GM12878 (cell line): ENCODE results near the gene CAMK2A. TPM values are rescaled to one million over a fixed set of nuclear protein-coding genes. Genes with fewer than 3 reads are reported as not detected.

Experiments used
- ATAC-seq: fragments of 200-7000 bp; cut with Tn5 transposase; 3 replicates; pipeline ENCODE4 v1.9.1; 2020; ENCODE audit warnings: mild to moderate bottlenecking, moderate library complexity
- BruUV-seq: library from RNA; stranded (reverse); fragments of 400-500 nt; replicated peaks from 2 replicates; lab custom pipeline; 2021; lab: Mats Ljungman, UMichigan
- CTCF ChIA-PET: fragments of 300-600 bp; sonication (Branson Sonifier 250); formaldehyde crosslinking; extraction: SDS; loops from one replicate; lab custom pipeline; 2021; ENCODE audit warnings: inconsistent platforms; lab: Yijun Ruan, JAX
- POLR2A ChIA-PET: fragments of 350-600 bp; formaldehyde crosslinking; extraction: SDS; loops from one replicate; lab custom pipeline; 2021; ENCODE audit warnings: inconsistent platforms; lab: Charles Lee
- RAD21 ChIA-PET: fragments of 300-600 bp; sonication (Branson Sonifier 250); formaldehyde crosslinking; loops from one replicate; lab custom pipeline; 2023; ENCODE audit warnings: antibody characterized with exemption; ENCODE audit not compliant: unreplicated experiment; lab: Charles Lee
- SMC1A ChIA-PET: fragments of 300-600 bp; sonication (Branson Sonifier 250); formaldehyde crosslinking; loops from one replicate; lab custom pipeline; 2023; ENCODE audit not compliant: unreplicated experiment, uncharacterized antibody; lab: Charles Lee
- DNase-seq: peaks from one replicate; pipeline ENCODE4 v3.0.0-alpha.2; 2011; ENCODE audit warnings: low read depth, low spot score
- FAIRE-seq: peaks from 3 replicates; lab custom pipeline; 2011; peaks lifted over from hg19 to GRCh38; lab: Jason Lieb, UNC
- H2AFZ ChIP-seq: 2 replicates; pipeline ENCODE4 v1.6.0; 2011; ENCODE audit warnings: low read depth, low read length, control low read depth; ENCODE audit not compliant: control insufficient read depth
- H3K27ac ChIP-seq: 2 replicates; pipeline ENCODE4 v1.5.1; 2011; ENCODE audit warnings: control low read depth; ENCODE audit not compliant: control insufficient read depth, insufficient read depth
- H3K27me3 ChIP-seq, 2 experiments: replicated peaks in 1 of 2; 2 replicates each; pipeline versions ENCODE4 v1.6.0 to v1.6.1; 2011; ENCODE audit warnings: low read length in 1 of 2; ENCODE audit not compliant: control insufficient read depth in 2 of 2, insufficient read depth in 2 of 2
- H3K36me3 ChIP-seq, 2 experiments: 2 replicates each; pipeline ENCODE4 v1.5.1; 2011; ENCODE audit warnings: low read length in 1 of 2; ENCODE audit not compliant: control insufficient read depth in 2 of 2, insufficient read depth in 2 of 2
- H3K4me1 ChIP-seq: 2 replicates; pipeline ENCODE4 v1.6.1; 2011; ENCODE audit warnings: mild to moderate bottlenecking, low read length, moderate library complexity, mixed read lengths; ENCODE audit not compliant: control insufficient read depth, insufficient read depth
- H3K4me2 ChIP-seq: 2 replicates; pipeline ENCODE4 v1.6.0; 2011; ENCODE audit warnings: control low read depth; ENCODE audit not compliant: control insufficient read depth, insufficient read depth
- H3K4me3 ChIP-seq: fragments of 200-600 bp; sonication (generic); 2 replicates; pipeline ENCODE4 v1.5.1; 2016
- H3K79me2 ChIP-seq: 2 replicates; pipeline ENCODE4 v1.6.0; 2011; ENCODE audit warnings: low read length; ENCODE audit not compliant: control insufficient read depth, insufficient read depth
- H3K9ac ChIP-seq: 2 replicates; pipeline ENCODE4 v1.8.0; 2011; ENCODE audit warnings: low read length, control low read depth, mixed read lengths; ENCODE audit not compliant: control insufficient read depth, insufficient read depth
- H3K9me3 ChIP-seq: replicated peaks from 3 replicates; pipeline ENCODE4 v1.5.1; 2011; ENCODE audit warnings: mild to moderate bottlenecking, low read length; ENCODE audit not compliant: control insufficient read depth, insufficient read depth
- H4K20me1 ChIP-seq: 2 replicates; pipeline ENCODE4 v1.6.0; 2011; ENCODE audit not compliant: control insufficient read depth, insufficient read depth
- BCL3 ChIP-seq: IDR thresholded peaks from 2 replicates; pipeline ENCODE4 v1.6.1; 2011; ENCODE audit warnings: borderline replicate concordance, low read depth, mild to moderate bottlenecking, moderate library complexity, low read length; ENCODE audit not compliant: insufficient read depth, poor library complexity, severe bottlenecking
- IKZF2 ChIP-seq, 2 experiments: fragments of 450-650 bp; IDR thresholded peaks; 2 replicates each; pipeline ENCODE4 v1.6.1; 2017; ENCODE audit warnings: mild to moderate bottlenecking in 2 of 2, moderate library complexity in 2 of 2
- IRF5 ChIP-seq: fragments of 450-650 bp; IDR thresholded peaks from 2 replicates; pipeline ENCODE4 v1.6.1; 2017; ENCODE audit warnings: borderline replicate concordance
- PBX3 ChIP-seq: IDR thresholded peaks from 2 replicates; pipeline ENCODE4 v1.6.1; 2011; ENCODE audit warnings: mild to moderate bottlenecking, low read depth, low read length, moderate library complexity; ENCODE audit not compliant: insufficient replicate concordance
- SPI1 ChIP-seq: IDR thresholded peaks from 2 replicates; pipeline ENCODE4 v1.6.1; 2011; ENCODE audit warnings: low read depth, mild to moderate bottlenecking, low read length, moderate library complexity, borderline replicate concordance; ENCODE audit not compliant: insufficient read depth
- SREBF2 ChIP-seq: IDR thresholded peaks from 2 replicates; pipeline ENCODE4 v1.6.1; 2012; ENCODE audit warnings: mild to moderate bottlenecking, low read length
- TCF3 ChIP-seq: IDR thresholded peaks from 2 replicates; pipeline ENCODE4 v1.6.1; 2012; ENCODE audit warnings: low read depth, mild to moderate bottlenecking, low read length, borderline replicate concordance; ENCODE audit not compliant: insufficient read depth
- WGBS: methylation state at CpG from one replicate; pipeline ENCODE4 v1.1.6; 2016; ENCODE audit warnings: low lambda C conversion rate; ENCODE audit not compliant: insufficient replicate concordance, insufficient coverage; ENCODE audit errors: missing lambda C conversion rate; 5-methylcytosine and 5-hydroxymethylcytosine counted together
- in situ Hi-C: fragments of 300-500 bp; cut with MboI; formaldehyde crosslinking; loops from 9 replicates; pipeline ENCODE4 v1.14.3; 2018; ENCODE audit warnings: mixed read lengths
- intact Hi-C: fragments of 100-400 bp; cut with micrococcal nuclease; formaldehyde crosslinking; loops from one replicate; pipeline ENCODE4 v1.14.2; 2022; ENCODE audit not compliant: unreplicated experiment
- polyA plus RNA-seq, 11 experiments: library from polyadenylated mRNA; depleted of rRNA in 4 of 11; unstranded in 6 of 11; stranded (reverse) in 5 of 11; fragments of >200 nt; fragmentation: Nextera tagmentation in 4 of 11; fragmentation: Illumina TruSeq in 1 of 11; extraction: Ambion mirVana in 4 of 11; extraction: Trizol in 1 of 11; gene quantifications; 1 replicate in 1 of 11; 2 replicates in 10 of 11; pipeline versions ENCODE4 v1.2.1 to v1.2.3, GENCODE V29; 2011 to 2016; ENCODE audit warnings: inconsistent platforms in 2 of 11, missing spikeins in 2 of 11, low read depth in 1 of 11
- total RNA-seq, 4 experiments: library from RNA; depleted of rRNA in 3 of 4; stranded (reverse); fragments of >200 nt in 3 of 4; fragmentation: Illumina TruSeq in 1 of 4; extraction: Trizol in 1 of 4; gene quantifications; 2 replicates each; pipeline versions ENCODE4 v1.2.1 to v1.2.3, GENCODE V29; 2013 to 2021

The CAMK2A gene
- total and polyA plus RNA-seq, 10 of the 15 experiments (the other 5 are each of a cell fraction or from before 2014, with no cell fraction given), result 0.11 TPM; not detected in 9

GRCh38 chr5:150263375-150263775, 26.2 kb downstream of the CAMK2A start:
- 69% methylated on average over 5 of the region's 5 CpGs for WGBS
- Histone ChIP-seq H3K4me3 (no peak overlapping the region), H3K79me2 (no peaks in the 10 kb centered on the region), H3K27me3 (no peaks in the 10 kb centered on the region), H3K36me3 (no peaks in the 10 kb centered on the region), H3K9ac (no peak overlapping the region), H3K4me2 (no peak overlapping the region), H2AFZ (no peak overlapping the region), H3K4me1 (no peaks in the 10 kb centered on the region), H4K20me1 (no peaks in the 10 kb centered on the region), H3K27ac (no peak overlapping the region), H3K9me3 (no peaks in the 10 kb centered on the region)
- ChIA-PET POLR2A (no interaction called here), RAD21 (interaction anchor here (1.4 kb wide), 1 partner anchor 136 kb away, joined by 3 read pairs; no protein-coding TSS in a partner anchor), CTCF (interaction anchor here (1.3 kb wide), 2 partner anchors 9 to 101 kb away, joined by 4 to 5 read pairs; no protein-coding TSS in a partner anchor), SMC1A (interaction anchor here (1.1 kb wide), 1 partner anchor 79 kb away, joined by 3 read pairs; no protein-coding TSS in a partner anchor)
- BruUV-seq, result no TSS peak
- DNase-seq (no peak), FAIRE-seq (peak; percentile 91), ATAC-seq (no peak)
- in situ Hi-C loops, result no loop called here
- intact Hi-C loops, result no loop called here
- TF ChIP-seq BCL3 (peak; percentile 98), IRF5 (no peak), TCF3 (0 out of 2 replicates have a peak, but pooled peaks have one; percentile 2), IKZF2 (IDR thresholded peaks at IDR 0.05) (no peak), PBX3 (peak; percentile 64), SPI1 (no peak), SREBF2 (no peak)
